ENCODE results near the gene CCM2. TPM values are rescaled to one million over a fixed set of nuclear protein-coding genes. Genes with fewer than 3 reads are reported as not detected.

CCM2 gene
- total RNA-seq, 4 donors from 2014 or later, result 35.8 to 62.0 (median 51.9) TPM

GRCh38 chr7:44963364-44964290 lies 36.4 kb upstream of the CCM2 start:
- WGBS, 2 donors (ENCODE audit: low coverage in 1 of 2), result 90% methylated on average over 6 of the region's 24 CpGs; no CpG with 5 or more reads in 1 of the 2 donors
- peak overlapping the region in 1 of 2 donors; percentile 54 for H3K4me3 ChIP-seq
- ATAC-seq, result no peak
- H3K9me3 ChIP-seq, result no peaks in the 10 kb centered on the region
- H3K36me3 ChIP-seq, result no peaks in the 10 kb centered on the region
- peaks cover 0 to 17% (median 10%) of the 10 kb centered on the region in 3 donors for H3K4me1 ChIP-seq
- no peak overlapping the region for H3K27ac ChIP-seq
- peaks cover 41% of the 10 kb centered on the region for H3K27me3 ChIP-seq
- TF ChIP-seq POLR2A (IDR thresholded peaks at IDR 0.05) (no peak), CTCF (IDR thresholded peaks at IDR 0.05) (no peak), EP300 (IDR thresholded peaks at IDR 0.05) (no peak), POLR2AphosphoS5 (IDR thresholded peaks at IDR 0.05) (no peak)

DNA sequence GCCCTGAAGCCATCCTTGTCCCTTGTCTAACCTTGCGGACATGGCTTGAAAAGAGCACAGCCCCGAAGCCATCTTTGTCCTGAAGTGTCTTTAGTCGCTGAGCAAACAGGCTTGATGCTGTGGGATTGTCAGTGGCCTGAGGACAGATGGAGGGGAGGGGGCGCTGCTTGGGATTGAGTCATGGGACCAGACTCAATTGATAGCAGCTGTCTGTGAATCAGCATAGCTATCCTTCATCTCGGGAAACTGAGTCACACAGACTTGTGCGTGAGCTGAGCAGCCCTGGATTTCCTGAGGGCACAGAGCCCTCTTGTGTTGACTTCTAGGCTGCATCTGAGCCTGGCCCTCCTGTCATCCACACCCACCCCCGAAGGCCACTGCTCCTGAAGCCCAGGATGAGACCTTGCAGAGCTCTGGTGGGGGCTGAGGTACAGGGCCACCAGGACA lies 35.6 kb upstream of the CCM2 start:
- no CpG with 5 or more reads among the region's 7 CpGs for WGBS, 2 donors (ENCODE audit: low coverage in 1 of 2)
- Histone ChIP-seq H3K27me3 (peaks cover 37% of the 10 kb centered on the region), H3K4me3 (no peak overlapping the region), H3K27ac (no peak overlapping the region), H3K36me3 (no peaks in the 10 kb centered on the region), H3K9me3 (no peaks in the 10 kb centered on the region), H3K4me1 (peaks cover 0 to 17% (median 10%) of the 10 kb centered on the region in 3 donors)
- no peak for TF ChIP-seq EP300 (IDR thresholded peaks at IDR 0.05)
- no peak for TF ChIP-seq POLR2AphosphoS5 (IDR thresholded peaks at IDR 0.05)
- no peak for ATAC-seq

GRCh38 chr7:44964831-44965440 lies 35.1 kb upstream of the CCM2 start:
- H3K36me3 ChIP-seq, result no peaks in the 10 kb centered on the region
- peaks cover 0 to 17% (median 10%) of the 10 kb centered on the region in 3 donors for H3K4me1 ChIP-seq
- no peak overlapping the region for H3K4me3 ChIP-seq
- WGBS, 2 donors (ENCODE audit: low coverage in 1 of 2), result no CpG with 5 or more reads among the region's 13 CpGs
- H3K27ac ChIP-seq, result no peak overlapping the region
- peaks cover 32% of the 10 kb centered on the region for H3K27me3 ChIP-seq
- ATAC-seq, result no peak
- no peak for TF ChIP-seq POLR2A (IDR thresholded peaks at IDR 0.05)
- TF ChIP-seq POLR2AphosphoS5 (IDR thresholded peaks at IDR 0.05), result no peak
- TF ChIP-seq EP300 (IDR thresholded peaks at IDR 0.05), result no peak
- no peak for TF ChIP-seq CTCF (IDR thresholded peaks at IDR 0.05)
- no peaks in the 10 kb centered on the region for H3K9me3 ChIP-seq

- Histone ChIP-seq H3K27me3 (peaks cover 27% of the 10 kb centered on the region), H3K4me1 (peaks cover 0 to 17% (median 10%) of the 10 kb centered on the region in 3 donors), H3K36me3 (no peaks in the 10 kb centered on the region), H3K9me3 (no peaks in the 10 kb centered on the region), H3K27ac (no peak overlapping the region), H3K4me3 (no peak overlapping the region)
- no peak for ATAC-seq
- TF ChIP-seq CTCF (IDR thresholded peaks at IDR 0.05), result no peak
- TF ChIP-seq POLR2AphosphoS5 (IDR thresholded peaks at IDR 0.05), result no peak
- TF ChIP-seq POLR2A (IDR thresholded peaks at IDR 0.05), result no peak
- no peak for TF ChIP-seq EP300 (IDR thresholded peaks at IDR 0.05)
- no CpG with 5 or more reads among the region's 16 CpGs for WGBS, 2 donors (ENCODE audit: low coverage in 1 of 2)
Observed at GRCh38 chr7:44965441-44965903, 34.5 kb upstream of the CCM2 start.

DNA sequence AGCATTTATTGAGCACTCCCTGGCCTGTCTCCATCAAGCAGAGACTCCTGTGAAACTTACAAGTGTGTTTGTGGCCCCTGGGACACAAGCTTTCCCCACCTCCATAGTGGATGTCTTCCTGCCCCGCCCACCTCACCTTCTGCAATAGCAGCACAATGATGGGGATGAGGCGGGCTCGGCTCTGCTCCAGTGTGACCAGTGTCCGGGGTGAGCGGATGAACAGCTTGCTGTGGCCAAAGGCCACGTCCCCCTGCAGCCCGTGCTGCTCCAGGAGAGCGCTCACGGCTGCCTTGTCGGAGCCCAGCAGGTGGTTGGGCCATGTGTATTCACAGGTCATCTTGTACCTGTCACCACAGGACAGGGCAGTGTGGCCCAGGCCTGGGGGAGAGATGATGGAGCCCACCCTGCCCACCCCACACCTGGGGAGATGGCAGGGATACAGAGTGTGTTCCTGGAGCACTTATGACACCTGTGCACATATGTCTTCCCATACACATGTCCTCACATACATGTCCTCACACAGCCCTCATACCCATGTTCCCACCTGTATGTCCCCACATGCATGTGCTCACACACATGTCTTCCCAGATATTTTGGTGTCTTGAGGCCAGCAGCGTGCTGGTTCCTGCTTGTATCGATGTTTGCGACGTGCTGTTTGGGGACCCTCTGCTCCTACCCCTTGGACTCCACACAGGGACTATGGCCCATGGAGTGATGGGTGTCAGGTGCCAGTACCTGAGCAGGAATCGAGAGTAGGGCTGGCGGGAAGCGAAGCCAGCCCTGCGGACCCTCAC lies 33.9 kb upstream of the CCM2 start:
- H3K27ac ChIP-seq, result no peak overlapping the region
- H3K27me3 ChIP-seq, result peaks cover 24% of the 10 kb centered on the region
- ATAC-seq, result no peak
- 96% methylated on average over 4 of the region's 18 CpGs; no CpG with 5 or more reads in 1 of the 2 donors for WGBS, 2 donors (ENCODE audit: low coverage in 1 of 2)
- no peak overlapping the region for H3K4me3 ChIP-seq
- TF ChIP-seq POLR2A (IDR thresholded peaks at IDR 0.05), result no peak
- TF ChIP-seq CTCF (IDR thresholded peaks at IDR 0.05), result no peak
- no peak for TF ChIP-seq EP300 (IDR thresholded peaks at IDR 0.05)
- H3K9me3 ChIP-seq, result no peaks in the 10 kb centered on the region
- no peaks in the 10 kb centered on the region for H3K36me3 ChIP-seq
- peaks cover 0 to 17% (median 10%) of the 10 kb centered on the region in 3 donors for H3K4me1 ChIP-seq
